GM18909 (cell line): Measurements from ENCODE around the gene TAF7L.
"Not testable (repeated sequence)": the region's sequence is repeated elsewhere in the genome, so short reads cannot be mapped to it uniquely, and the experiment has no call there.

Source experiments
- ATAC-seq: cut with Tn5 transposase; IDR thresholded peaks from one replicate; pipeline ENCODE4 v1.9.1; 2021; ENCODE audit warnings: mild to moderate bottlenecking; ENCODE audit not compliant: unreplicated experiment, poor library complexity

TAF7L gene

GRCh38 chrX:101290957-101291603 lies at the start of gene TAF7L:
Gene TAF7L, minus strand, starts transcription at chrX:101291334. Its CDS starts 3,791 bp downstream, at chrX:101287543.
- ATAC-seq: no peak

- ATAC-seq: no peak
Measured at GRCh38 chrX:101337776-101338271, 46.7 kb upstream of the TAF7L start.

GRCh38 chrX:101334310-101334709 lies 43.2 kb upstream of the TAF7L start:
- ATAC-seq: not testable (repeated sequence)

- ATAC-seq: not testable (repeated sequence)
Measured at GRCh38 chrX:101326600-101326999, 35.5 kb upstream of the TAF7L start.

- ATAC-seq: no peak
Measured at GRCh38 chrX:101303790-101304189, 12.7 kb upstream of the TAF7L start.

- not testable (repeated sequence) for ATAC-seq
Measured at GRCh38 chrX:101295603-101296002, 4.5 kb upstream of the TAF7L start.

GRCh38 chrX:101287402-101287801 lies 3.7 kb downstream of the TAF7L start:
- peak; percentile 79 for ATAC-seq

- ATAC-seq: no peak
Measured at GRCh38 chrX:101276238-101276637, 14.9 kb downstream of the TAF7L start.

GRCh38 chrX:101274198-101274597 lies 16.9 kb downstream of the TAF7L start:
- no peak for ATAC-seq

- no peak for ATAC-seq
Measured at GRCh38 chrX:101265869-101266428, 25.2 kb downstream of the TAF7L start.

- ATAC-seq: no peak
Measured at GRCh38 chrX:101263766-101264165, 27.4 kb downstream of the TAF7L start.

- no peak for ATAC-seq
Measured at GRCh38 chrX:101262590-101262989, 28.5 kb downstream of the TAF7L start.

- no peak for ATAC-seq
Measured at GRCh38 chrX:101260435-101260834, 30.7 kb downstream of the TAF7L start.

- ATAC-seq: no peak
Measured at GRCh38 chrX:101258259-101258581, 32.9 kb downstream of the TAF7L start.

GRCh38 chrX:101257448-101258258 lies 33.5 kb downstream of the TAF7L start:
- no peak for ATAC-seq

- no peak for ATAC-seq
Measured at GRCh38 chrX:101252634-101253033, 38.5 kb downstream of the TAF7L start.

GRCh38 chrX:101241531-101241930 lies 49.6 kb downstream of the TAF7L start:
- no peak for ATAC-seq

GRCh38 chrX:101237041-101237440 lies 54.1 kb downstream of the TAF7L start:
- no peak for ATAC-seq

GRCh38 chrX:101232316-101232715 lies 58.8 kb downstream of the TAF7L start:
- ATAC-seq: no peak

GRCh38 chrX:101231080-101231479 lies 60.1 kb downstream of the TAF7L start:
- no peak for ATAC-seq

GRCh38 chrX:101230636-101231035 lies 60.5 kb downstream of the TAF7L start:
- no peak for ATAC-seq
